Activated naive CD8-positive, alpha-beta T cell treated with anti-CD3 and anti-CD28 coated beads, Interleukin-2, amount 50 U/mL, for 16 hours (primary cell): ENCODE data around the gene ZNF429.
A peak's percentile ranks its signal among the peaks of the same experiment; 100 is the strongest.
"Not testable (repeated sequence)": the region's sequence is repeated elsewhere in the genome, so short reads cannot be mapped to it uniquely, and the experiment has no call there.

Source experiments
- DNase-seq: peaks from one replicate; pipeline ENCODE4 v3.0.0-alpha.2; 2020; ENCODE audit warnings: low read depth, low spot score

Gene ZNF429

DNA sequence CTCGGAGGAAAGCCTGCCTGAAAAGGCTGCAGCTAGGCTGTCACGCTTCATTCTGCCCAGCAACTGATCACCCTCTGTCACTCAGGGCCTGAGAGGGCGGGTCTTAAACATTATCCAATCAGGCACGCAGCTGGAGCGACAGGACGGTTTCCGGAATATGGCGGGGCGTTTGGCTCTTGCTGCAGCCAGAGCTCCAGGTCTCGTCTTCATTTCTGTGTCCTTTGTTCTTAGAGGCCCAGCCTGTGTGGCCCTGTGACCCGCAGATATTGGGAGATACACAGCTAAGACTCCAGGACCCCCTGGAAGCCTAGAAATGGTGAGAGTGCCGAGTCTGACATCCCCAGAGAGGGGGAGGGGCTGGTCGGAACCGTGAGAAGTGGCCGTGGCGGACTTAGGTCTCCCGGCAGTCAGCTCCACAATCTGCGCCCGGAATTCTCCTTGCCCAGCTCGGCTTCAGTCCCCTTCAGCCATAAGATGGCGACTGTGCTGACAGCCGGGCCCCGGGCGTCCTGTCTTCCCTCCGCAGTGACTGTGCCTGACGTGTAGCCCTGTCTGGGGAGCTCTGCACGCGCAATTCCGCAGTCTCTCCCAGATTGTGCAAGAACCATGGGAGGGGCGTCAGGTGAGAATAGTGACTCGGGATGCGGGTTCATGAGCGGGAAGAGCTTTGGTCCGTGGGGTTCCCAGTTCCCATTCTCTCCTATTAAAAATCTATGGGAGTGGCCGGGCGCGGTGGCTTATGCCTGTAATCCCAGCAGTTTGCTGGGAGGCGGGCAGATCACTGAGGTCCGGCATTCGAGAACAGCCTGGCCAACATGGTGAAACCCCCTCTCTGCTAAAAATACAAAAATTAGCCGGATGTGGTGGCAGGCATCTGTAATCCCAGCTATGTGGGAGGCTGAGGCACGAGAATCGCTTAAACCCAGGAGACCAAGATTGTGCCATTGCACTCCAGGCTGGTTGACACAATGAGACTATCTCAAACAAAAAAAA, at the start of gene ZNF429:
Gene ZNF429 (plus strand): TSS at position 144 of the 993 bp plus-strand sequence. CDS start 170 bp downstream, at position 314.
- DNase-seq, result peak; percentile 86

DNA sequence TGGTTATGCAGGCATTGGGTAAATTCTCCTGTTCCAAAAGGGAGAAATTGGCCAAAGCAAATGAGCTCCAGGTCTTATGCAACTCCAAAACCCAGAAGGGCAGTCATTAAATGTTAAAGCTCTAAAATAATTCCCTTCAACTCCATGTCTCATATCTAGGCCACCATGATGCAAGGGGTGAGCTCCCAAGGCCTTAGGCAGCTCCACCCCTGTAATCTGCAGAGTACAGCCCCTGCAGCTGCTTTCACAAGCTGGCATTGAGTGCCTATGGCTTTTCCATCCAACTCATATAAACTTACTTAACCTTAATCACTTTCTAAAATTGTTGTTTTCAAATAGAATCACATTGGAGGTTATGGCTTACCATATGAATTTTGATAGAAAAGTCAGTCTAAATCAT, 44.7 kb upstream of the ZNF429 start:
- no peak for DNase-seq

DNA sequence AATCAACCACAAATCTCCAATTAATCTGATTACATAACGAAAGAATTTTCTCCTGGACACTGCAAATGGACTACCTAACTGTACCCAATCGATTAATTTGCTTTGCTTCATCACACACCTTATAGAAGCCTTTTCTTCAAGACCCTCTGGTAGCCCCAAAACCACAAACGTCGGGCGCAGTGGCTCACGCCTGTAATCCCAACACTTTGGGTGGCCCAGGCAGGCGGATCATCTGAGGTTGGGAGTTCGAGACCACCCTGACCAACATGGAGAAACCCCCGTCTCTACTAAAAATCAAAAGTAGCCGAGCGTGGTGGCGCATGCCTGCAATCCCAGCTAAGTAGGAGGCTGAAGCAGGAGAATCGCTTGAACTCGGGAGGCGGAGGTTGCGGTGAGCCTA, 42.9 kb upstream of the ZNF429 start:
- no peak for DNase-seq

DNA sequence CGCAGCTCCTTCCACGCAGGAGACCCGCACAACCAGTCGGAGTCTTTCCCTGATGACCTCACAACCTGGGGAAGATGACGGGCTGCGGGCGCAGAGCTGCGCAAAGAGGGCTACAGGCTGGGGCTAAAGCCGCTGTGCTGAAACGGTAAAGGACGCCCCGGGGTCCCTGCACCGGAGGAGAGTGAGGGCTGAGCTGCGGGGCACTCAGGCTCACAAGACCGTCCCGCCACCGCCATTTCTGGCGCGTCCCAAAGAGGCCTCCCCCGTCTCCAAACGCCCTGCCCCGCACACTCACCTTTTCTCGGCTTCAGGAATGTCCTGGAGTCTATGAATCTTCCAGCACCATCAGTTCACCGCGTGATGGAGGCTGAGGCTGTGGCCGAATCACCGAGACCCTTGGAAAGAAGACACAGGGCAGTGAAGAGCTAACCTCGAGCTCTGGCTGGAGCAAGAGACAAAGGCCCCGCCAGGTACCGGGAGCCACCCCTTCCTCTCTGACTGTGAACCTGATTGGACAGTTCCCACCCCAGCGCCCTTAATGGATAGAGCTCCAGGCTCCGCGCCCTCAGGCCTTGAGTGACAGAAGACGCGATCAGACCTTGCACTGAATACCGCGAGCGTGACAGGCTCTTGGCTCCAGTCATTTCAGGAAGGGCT, 41.8 kb upstream of the ZNF429 start:
- DNase-seq, result no peak

DNA sequence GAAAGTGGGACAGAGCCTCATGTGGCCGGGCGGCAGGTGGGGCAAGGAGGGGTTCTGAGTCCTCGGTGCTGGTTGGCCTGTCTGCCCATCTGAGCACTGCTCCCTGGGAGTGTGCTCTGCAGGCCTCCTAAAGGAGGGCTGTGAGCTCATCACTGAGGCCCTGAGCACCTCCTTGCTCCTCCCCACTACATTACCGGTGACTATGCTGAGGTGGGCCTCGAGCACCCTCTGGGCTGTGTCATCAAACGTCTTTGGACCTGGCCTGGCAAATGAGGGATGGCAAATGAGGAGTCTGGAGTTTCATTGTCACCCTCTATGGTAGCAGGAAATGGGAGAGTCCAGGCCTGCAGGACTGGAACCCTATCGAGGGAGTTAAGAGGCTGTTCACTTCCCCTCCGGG, 38.8 kb upstream of the ZNF429 start:
- no peak for DNase-seq

DNA sequence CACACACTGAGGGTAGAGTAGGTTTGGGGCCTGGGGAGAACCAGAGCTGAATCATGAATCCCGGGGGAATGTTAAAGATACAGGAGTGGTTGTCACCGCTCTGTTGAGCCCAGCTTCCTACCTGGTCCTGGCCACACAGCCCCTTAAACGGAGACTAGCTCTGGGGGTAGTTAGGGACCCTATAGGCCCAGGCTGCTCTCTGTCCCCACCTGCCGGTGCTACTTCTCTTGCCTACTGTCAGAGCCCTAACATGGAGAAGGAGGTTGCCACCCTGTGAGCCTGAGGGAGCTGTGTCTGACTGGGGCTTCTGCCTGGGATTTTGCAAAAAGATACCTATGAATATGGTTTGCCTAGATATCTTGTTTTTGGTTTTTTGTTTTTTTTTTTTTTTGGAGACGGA, 36.6 kb upstream of the ZNF429 start:
- no peak for DNase-seq

DNA sequence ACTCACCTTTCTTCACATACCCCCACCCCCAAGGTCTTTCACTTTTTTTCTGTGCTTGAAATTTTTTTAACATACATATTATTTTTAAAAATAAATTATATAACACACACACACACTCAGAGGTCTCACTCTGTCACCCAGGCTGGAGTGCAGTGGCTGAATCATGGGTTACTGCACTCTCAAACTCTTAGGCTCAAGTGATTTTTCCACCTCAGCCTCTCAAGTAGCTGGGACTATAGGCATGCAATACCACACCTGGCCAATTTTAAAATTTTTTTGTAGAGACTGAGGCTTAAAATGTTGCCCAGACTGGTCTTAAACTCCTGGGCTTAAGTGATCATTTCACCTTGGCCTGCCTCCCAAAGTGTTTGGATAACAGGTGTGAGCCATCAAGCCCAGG, 32.9 kb upstream of the ZNF429 start:
- DNase-seq, result no peak

DNA sequence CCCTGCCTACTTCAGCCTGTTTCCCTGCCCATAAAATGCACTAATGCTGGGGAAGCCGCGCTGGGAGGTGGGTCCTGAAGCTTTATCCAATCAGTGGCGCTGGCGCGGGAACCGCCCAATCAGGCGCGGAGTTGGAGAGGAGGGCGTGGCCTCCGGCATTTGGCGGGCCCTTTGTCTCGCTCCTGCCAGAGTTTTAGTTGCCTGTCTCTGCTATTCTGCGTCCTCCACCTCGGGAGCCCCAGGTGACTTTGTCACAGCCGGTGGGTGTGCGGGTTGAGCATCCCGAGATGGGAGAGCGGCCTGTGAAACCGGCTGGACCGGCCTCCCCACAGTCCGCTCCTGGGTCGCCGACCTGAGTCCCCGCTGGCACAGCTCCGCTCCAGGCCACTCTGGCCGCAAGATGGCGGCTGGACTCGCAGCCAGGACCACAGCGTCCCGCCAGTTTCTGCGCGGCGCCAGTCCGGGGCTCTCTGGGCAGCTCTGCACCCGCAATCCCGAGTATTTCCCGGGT, 30.7 kb upstream of the ZNF429 start:
- peak; percentile 39 for DNase-seq

DNA sequence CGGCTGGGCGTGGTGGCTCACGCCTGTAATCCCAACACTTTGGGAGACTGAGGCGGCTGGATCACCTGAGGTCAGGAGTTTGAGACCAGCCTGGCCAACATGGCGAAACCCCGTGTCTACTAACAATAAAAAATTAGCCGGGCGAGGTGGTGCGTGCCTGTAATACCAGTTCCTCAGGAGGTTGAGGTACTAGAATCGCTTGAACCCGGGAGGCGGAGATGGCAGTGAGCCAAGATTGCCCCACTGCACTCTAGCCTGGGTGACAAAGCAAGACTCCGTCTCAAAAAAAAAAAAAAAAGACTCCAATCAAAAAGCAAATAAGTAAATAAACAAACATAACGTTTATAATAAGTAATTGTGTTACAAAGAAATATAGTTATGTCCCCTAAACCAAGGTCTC, 23.0 kb upstream of the ZNF429 start:
- DNase-seq, result not testable (repeated sequence)

DNA sequence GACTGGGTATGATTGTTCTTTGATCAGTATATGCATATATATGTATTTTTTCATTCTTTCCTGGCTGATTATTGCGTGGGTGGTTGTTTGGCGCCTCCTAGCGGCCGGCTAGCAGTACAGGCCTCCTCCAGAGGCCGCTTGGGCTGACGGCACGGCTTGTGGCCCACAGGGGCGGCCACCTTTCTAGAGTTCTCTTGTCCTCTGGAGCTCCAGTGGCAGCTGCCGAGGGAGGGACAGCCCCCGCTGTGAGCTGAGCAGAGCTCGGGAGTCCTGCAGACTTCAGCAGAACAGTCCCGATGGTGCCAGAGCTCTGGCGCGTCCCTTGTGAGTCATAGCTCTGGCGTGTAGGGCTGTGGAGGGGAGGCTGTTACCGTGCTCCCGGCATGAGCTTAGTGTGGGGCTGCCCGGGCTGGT, 22.5 kb upstream of the ZNF429 start:
- DNase-seq, result peak; percentile 17

DNA sequence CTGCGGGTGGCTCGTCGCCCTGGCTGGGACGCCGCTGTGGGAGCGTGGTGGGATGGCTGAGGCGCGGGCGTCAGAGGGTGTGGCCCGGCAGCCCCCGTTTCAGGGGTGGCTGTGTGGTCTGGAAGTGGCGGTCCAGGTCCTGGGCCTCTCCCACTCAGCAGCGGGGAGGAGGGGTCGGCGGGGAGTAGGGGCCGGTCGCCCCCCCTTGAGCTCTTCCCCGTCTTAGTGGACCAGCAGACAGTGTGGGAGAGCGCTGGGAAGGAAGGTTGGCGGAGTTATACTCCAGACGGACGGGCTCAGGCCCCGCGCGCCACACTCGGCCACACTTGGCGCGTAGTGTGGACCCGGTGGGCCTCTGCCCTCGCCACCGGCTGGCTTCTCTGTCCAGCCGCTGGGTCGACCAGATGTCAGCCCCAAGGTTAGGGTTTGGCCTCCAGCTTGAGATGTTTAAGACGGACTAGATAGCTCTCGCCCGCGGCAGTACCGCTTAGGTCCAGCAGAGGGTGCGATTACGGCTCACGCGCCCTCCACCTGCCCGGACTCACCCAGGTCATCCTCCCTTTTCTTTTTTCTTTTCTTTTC, 21.7 kb upstream of the ZNF429 start:
- DNase-seq, result peak; percentile 16

DNA sequence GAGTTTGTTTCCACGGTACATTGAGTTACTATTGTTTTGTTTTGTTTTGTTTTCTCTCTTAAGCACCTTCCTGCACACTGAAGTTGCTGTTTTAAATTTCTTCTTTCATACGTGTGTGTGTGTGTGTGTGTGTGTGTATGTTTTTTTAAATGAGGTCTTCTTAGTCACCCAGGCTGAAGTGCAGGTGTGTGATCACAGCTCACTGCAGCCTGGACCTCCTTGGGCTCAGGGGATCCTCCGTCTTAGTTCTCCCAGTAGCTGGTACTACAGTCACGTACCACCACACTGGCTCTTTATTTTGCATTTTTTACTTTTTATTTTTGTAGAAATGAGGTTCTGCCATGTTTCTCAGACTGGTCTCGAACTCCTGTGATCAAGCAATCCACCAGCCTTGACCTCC, 20.8 kb upstream of the ZNF429 start:
- no peak for DNase-seq

DNA sequence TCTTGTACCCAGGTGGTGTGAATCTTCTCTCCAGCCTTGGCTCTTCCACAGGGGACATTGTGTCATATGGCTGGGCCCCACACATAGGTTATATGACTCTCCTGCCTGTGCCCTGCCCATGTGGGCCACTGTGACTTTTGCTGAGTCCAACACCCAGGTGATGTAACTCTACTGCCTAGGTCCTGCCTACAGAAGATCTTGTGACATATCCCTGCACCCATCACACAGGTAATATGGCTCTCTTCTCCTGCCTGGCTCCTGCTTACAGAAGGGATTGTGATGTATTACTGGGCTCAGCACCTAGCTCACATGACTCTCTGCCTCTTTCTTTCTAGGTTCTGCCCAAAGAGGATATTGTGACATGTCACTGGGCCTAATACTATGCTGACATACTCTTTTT, 19.5 kb upstream of the ZNF429 start:
- DNase-seq, result no peak

DNA sequence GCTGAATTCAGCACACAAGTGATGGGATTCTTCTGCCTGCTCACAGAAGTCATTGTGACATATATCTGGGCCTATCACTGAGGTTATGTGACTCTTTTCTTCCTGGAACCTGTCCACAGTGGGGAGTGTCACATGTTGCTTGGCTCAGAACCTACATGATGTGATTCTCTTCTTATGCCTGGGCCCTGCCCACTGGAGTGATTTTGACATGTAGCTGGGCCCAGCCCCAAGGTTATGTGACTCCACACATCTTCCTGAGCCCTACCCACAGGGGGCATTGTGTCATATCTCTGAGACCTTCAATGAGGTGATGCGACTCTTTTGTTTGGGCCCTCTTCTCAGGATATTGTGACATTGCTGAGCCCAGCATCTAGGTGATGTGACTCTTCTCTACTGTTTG, 17.4 kb upstream of the ZNF429 start:
- DNase-seq, result no peak

DNA sequence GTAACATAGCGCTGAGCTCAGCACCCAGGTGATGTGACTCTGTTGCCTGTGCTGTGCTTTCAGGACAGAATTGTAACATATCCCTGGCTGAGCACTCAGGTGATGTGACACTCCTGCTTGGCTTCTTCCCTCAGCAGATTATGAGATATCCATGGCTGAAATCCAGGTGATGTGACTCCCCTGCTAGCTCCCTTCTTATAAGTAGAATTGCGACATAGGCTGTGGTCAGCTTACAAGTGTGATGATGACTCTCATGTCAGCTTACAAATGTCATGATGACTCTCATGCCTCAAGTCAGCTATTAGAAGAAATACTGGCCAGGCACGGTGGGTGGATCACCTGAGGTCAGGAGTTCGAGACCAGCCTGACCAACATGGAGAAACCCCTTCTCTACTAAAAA, 14.3 kb upstream of the ZNF429 start:
- no peak for DNase-seq

DNA sequence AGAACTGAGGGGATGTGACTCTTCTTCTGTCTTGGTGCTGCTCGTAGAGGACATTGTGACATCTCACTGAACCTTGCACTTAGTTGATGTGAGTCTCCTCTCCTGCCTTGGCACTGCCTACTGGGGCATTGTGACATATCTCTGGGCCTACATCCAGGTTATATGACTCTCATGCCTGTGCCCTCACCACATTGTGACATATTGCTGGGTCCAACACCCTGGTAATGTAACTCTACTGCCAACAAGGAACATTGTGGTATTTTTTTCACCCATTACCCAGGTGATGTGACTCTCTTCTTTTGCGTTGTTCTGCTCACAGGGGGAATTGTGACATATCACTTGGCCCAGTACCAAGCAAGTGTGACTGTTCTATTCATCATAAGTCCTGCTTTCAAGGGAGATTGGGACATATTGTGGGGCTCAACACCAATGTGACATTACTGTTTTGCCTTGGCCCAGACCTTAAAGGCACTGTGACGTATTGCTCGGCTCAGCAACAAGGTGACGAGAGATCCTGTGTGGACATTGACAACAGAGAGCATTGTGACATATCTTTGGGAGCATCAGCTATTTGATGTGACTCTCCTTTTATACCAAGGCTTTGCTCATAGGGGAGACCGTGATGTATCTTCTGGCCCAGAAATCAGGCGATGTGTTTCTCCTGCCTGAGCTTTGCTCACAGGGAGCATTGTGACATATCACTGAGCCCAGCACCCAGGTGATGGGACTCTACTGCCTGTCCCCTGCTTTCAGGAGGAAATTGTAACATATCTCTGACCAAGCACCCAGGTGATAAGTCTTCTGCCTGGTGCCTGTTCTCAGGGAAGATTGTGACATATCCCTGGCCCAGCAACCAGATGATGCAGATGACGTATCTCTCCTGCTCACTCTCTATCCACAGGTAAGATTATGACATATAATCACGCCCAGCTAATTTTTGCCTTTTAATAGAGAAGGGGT, 12.2 kb upstream of the ZNF429 start:
- DNase-seq, result no peak

DNA sequence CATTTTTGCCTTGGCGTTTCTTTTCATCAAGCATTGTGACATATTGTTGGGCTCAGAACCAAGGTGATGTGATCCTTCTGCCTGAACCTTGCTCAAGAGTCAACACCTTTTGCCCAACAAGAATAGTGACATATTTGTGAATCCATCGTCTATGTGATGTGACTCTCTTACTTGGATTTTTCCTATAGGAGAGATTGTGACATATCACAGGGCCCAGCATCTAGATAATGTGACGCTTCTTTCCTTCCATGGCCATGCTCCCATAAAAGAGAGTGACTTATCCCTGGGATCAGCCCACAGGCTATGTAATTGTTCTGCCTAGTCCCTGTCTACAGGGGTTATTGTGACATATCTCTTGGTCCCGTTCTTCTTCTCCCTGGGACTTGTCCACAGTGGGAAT, 8.5 kb upstream of the ZNF429 start:
- DNase-seq, result no peak

DNA sequence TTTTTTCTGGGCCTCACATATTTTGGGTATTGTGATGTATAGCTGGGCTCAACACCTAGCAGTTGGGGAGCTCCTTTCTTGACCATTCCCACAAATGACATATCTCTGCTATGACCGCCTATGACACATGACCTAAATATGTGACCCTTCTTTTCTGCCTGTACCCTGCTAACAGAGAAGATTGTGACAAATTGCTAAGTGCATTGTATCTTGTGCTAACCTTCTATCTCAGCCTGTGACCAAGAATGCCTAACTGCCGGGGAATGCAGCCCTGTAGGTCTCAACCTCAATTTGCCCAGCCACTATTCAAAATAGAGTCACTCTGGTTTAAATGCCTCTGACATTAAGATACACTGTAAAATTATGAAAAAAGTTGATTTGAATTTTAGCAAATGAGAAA, 6.8 kb upstream of the ZNF429 start:
- DNase-seq, result no peak

DNA sequence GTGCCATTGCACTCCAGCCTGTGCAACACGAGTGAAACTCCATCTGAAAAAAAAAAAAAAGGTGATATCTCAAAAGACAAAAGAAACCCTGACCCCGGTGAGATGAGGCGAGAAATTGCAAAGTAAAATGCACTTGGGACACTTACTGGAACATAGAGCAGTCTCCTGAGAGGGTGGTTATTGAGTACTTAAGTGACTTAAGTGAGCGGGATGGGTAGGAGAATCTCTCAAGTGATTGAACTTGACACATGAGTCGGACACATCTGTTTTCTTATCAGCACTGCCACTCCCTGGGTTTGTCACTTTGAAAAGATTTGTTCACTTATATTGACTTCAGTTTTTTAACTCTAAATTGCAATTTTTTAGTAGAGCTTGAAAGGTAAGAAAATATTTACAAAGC, 2.8 kb downstream of the ZNF429 start:
- no peak for DNase-seq

DNA sequence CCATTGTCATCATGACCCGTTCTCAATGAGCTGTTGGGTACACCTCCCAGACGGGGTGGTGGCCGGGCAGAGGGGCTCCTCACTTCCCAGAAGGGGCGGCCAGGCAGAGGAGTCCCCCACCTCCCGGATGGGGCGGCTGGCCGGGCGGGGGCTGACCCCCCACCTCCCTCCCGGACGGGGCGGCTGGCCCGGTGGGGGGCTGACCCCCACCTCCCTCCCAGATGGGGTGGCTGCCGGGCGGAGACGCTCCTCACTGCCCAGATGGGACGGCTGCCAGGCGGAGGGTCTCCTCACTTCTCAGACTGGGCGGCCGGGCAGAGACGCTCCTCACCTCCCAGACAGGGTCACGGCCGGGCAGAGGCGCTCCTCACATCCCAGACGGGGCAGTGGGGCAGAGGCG, 5.7 kb downstream of the ZNF429 start:
- not testable (repeated sequence) for DNase-seq

DNA sequence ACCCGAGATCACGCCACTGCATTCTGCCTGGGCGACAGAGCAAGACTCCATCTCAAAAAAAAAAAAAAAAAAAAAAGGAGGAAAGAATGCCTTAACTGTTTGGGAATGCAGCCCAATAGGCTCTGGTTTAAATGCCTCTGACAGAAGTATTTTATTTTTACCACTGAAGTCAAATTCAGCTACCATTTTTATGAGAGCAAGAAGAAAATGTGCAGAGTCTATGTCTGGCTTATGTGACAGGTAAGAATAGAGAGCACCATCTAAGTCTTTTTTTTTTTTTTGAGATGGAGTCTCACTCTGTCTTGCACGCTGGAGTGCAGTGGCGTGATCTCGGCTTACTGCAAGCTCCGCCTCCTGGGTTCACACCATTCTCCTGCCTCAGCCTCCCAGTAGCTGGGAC, 7.2 kb downstream of the ZNF429 start:
- not testable (repeated sequence) for DNase-seq
